Chondrocyte (in vitro differentiated cells): ENCODE measurements around the gene GSS. TPM values are rescaled to one million over a fixed set of nuclear protein-coding genes. Genes with fewer than 3 reads are reported as not detected.

Source experiments
- DNase-seq: peaks from one replicate; pipeline ENCODE4 v3.0.0; 2021; ENCODE audit warnings: mixed read lengths, low spot score
- H3K27ac Mint-ChIP-seq: one replicate; pipeline ENCODE4 v1.8.0; 2021; ENCODE audit warnings: mild to moderate bottlenecking, moderate library complexity, mixed read lengths; ENCODE audit not compliant: unreplicated experiment
- H3K27me3 Mint-ChIP-seq: 2 replicates; pipeline ENCODE4 v1.8.0; 2021; ENCODE audit warnings: low read depth, mixed read lengths
- H3K36me3 Mint-ChIP-seq: 2 replicates; pipeline ENCODE4 v1.8.0; 2021; ENCODE audit warnings: low read depth, mixed read lengths
- H3K4me1 Mint-ChIP-seq: 2 replicates; pipeline ENCODE4 v1.8.0; 2021; ENCODE audit warnings: low read depth, mild to moderate bottlenecking, mixed read lengths
- H3K4me3 Mint-ChIP-seq: one replicate; pipeline ENCODE4 v1.8.0; 2021; ENCODE audit warnings: mild to moderate bottlenecking, moderate library complexity, mixed read lengths; ENCODE audit not compliant: unreplicated experiment
- H3K9me3 Mint-ChIP-seq: 2 replicates; pipeline ENCODE4 v1.8.0; 2021; ENCODE audit warnings: low read depth, mixed read lengths
- total RNA-seq: library from RNA; stranded (reverse); gene quantifications from 3 replicates; pipeline ENCODE4 v1.2.1, GENCODE V29; 2021
- TF ChIP-seq, protein P1 (sequence below): fragments of 200-600 bp; sonication (generic); IDR thresholded peaks from 2 replicates; pipeline ENCODE4 v1.5.0; 2021; ENCODE audit warnings: antibody characterized with exemption, mild to moderate bottlenecking, moderate library complexity

GSS gene
- total RNA-seq, 1 donor from 2014 or later, result 57.3 TPM

DNA sequence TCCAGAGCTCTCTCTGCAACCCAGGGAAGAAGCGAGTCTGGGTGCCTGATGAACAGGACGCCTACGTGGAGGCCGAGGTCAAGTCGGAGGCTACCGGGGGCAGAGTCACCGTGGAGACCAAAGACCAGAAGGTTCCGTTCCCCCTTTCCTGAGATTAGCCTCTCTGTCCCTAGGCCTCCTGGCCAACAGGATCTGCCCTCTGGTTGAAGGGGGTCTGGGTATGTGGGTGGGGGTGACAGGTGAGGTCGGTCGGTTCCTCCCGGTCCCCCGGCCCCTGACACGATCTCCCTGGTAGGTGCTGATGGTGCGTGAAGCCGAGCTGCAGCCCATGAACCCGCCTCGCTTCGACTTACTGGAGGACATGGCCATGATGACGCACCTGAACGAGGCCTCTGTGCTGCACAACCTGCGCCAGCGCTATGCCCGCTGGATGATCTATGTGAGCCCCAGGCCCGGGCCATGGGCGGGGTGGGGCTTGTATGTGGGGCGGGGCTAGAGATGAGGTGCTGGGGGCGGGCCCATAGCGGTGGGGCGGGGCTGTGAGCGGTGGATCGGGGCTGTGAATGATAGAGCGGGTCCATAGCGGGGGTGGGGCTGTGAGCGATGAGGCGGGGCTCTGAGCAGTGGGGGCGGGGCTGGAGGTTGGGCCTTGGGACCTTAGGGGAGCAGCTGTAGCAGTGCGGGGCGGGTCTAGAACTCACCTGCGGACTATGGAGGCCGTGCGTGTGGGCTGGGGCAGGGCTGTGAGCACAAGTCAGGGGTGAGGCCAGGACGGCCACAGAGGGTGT, 24.0 kb upstream of the GSS start:
- Mint-ChIP-seq H3K27me3 (peaks cover 22% of the 10 kb centered on the region), H3K4me3 (no peak overlapping the region), H3K36me3 (no peaks in the 10 kb centered on the region), H3K4me1 (no peaks in the 10 kb centered on the region), H3K9me3 (no peaks in the 10 kb centered on the region), H3K27ac (no peak overlapping the region)
- DNase-seq, result peak; percentile 90
- TF ChIP-seq, protein P1, sequence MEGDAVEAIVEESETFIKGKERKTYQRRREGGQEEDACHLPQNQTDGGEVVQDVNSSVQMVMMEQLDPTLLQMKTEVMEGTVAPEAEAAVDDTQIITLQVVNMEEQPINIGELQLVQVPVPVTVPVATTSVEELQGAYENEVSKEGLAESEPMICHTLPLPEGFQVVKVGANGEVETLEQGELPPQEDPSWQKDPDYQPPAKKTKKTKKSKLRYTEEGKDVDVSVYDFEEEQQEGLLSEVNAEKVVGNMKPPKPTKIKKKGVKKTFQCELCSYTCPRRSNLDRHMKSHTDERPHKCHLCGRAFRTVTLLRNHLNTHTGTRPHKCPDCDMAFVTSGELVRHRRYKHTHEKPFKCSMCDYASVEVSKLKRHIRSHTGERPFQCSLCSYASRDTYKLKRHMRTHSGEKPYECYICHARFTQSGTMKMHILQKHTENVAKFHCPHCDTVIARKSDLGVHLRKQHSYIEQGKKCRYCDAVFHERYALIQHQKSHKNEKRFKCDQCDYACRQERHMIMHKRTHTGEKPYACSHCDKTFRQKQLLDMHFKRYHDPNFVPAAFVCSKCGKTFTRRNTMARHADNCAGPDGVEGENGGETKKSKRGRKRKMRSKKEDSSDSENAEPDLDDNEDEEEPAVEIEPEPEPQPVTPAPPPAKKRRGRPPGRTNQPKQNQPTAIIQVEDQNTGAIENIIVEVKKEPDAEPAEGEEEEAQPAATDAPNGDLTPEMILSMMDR, result no peak

DNA sequence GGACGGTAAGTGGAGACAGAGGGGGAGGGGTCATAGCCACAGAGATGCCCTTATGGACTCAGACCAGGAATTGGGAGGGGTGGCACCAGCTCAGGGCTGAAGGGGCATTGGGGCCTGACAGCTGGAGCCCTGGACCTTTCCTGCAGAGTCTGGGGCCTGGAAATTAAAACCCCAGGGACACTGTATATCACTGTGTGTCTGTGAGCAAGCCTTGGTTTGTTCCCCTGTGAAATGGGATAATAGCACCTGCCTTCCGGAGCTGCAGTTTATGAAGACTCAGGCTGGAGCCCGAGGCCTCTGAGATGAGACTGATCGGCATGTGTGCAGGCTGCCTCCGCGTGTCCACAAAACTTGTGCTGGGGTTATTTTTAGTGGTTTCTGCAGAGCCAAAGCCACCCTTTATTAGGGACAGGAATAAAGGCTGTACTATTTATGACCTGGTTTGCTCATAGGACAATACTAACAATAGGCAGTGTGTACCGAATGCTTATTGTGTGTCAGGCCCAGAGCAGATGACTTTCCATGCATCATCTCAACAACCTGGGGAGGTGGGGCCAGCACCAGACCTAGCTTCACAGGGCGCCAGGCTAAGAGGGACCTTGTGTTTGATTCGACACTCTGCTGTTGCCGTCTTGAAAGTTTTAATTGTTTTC, 22.6 kb upstream of the GSS start:
- Mint-ChIP-seq H3K27ac (no peak overlapping the region), H3K36me3 (no peaks in the 10 kb centered on the region), H3K27me3 (peaks cover 21% of the 10 kb centered on the region), H3K4me1 (no peaks in the 10 kb centered on the region), H3K4me3 (no peak overlapping the region), H3K9me3 (no peaks in the 10 kb centered on the region)
- no peak for DNase-seq
- TF ChIP-seq, protein P1, result no peak

DNA sequence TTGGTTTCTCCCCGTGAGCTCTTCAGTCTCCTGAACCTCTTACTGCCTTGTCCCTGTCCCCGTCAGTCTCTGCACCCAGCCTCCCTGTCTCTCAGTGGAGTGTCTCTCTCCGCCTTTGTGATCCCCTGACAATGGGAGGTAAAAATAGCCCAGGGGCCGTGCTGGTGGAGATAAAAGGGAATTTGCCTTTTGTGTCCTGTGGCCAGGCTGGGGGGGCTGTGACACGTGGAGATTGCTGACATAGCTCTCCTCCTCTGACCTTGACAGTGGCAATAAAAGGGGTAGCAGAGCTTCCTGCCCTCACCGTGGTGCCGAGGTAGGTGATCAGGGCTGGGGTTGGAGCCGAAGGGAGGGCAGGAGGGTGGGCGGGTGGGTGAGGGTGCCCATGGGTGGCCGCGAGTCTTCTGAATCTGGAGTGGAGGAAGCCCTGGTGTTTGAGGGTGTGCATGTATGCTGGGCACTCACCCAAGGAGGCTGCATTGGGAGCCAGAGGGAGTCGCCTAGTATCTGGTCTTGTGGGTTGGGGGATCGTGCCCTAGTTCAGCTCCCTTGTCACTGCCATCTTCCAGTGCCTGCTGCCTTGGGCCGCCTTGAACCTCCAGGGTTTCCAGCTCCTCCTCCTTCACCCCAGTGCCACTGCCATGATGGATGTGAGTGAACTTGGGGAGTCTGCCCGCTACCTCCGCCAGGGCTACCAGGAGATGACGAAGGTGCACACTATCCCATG, 21.9 kb upstream of the GSS start:
- Mint-ChIP-seq H3K27ac (no peak overlapping the region), H3K9me3 (no peaks in the 10 kb centered on the region), H3K27me3 (peaks cover 24% of the 10 kb centered on the region), H3K4me1 (no peaks in the 10 kb centered on the region), H3K4me3 (no peak overlapping the region), H3K36me3 (no peaks in the 10 kb centered on the region)
- DNase-seq, result peak; percentile 39
- TF ChIP-seq, protein P1, result no peak

DNA sequence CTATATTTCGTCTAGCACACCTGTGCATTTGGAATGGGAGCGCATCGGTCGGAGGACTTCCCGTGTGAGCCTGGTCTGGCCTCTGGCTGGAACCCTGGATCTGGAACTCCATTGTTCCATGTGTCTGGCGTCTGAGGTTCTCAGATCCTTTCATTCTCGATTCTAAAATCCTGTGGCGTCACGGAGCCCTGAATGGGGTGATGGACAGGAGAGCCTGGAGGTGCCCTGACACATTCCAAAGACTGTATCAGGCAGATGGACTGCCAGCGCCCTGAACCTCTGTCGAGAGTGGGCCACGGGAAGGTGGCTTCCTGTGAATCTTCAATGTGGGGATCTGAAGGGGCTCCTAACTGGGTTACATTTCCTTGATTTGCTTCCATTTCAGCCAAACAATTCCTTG, 20.7 kb upstream of the GSS start:
- Mint-ChIP-seq H3K9me3 (no peaks in the 10 kb centered on the region), H3K27me3 (peaks cover 26% of the 10 kb centered on the region), H3K4me3 (no peak overlapping the region), H3K4me1 (no peaks in the 10 kb centered on the region), H3K36me3 (no peaks in the 10 kb centered on the region), H3K27ac (no peak overlapping the region)
- no peak for DNase-seq
- TF ChIP-seq, protein P1, result no peak

DNA sequence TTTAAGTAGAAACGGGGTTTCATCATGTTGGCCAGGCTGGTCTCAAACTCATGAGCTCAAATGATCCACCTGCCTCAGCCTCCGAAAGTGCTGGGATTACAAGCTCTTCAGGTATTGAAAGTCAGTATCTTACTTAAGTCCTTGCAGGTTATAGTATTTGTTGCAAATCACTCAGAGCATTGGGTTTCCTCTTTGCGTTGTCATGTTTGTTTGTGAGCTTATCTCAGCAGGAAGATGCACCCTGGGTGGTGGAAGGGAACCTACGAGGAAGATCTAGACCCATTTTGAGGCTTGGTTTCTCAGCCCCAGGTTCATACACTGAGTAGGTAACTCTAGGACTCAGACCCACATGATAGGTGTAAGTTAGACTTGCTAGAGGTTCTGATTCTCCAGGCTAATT, 18.6 kb upstream of the GSS start:
- Mint-ChIP-seq H3K4me1 (no peaks in the 10 kb centered on the region), H3K9me3 (no peaks in the 10 kb centered on the region), H3K4me3 (no peak overlapping the region), H3K36me3 (no peaks in the 10 kb centered on the region), H3K27me3 (peaks cover 26% of the 10 kb centered on the region), H3K27ac (no peak overlapping the region)
- TF ChIP-seq, protein P1, result no peak
- DNase-seq, result no peak
